Osteocyte (in vitro differentiated cells): ENCODE data around the gene MRRF. TPM values are rescaled to one million over a fixed set of nuclear protein-coding genes. Genes with fewer than 3 reads are reported as not detected.

Experiments
- DNase-seq: peaks from one replicate; pipeline ENCODE4 v3.0.0; 2021; ENCODE audit warnings: mixed read lengths; ENCODE audit not compliant: unreplicated experiment; ENCODE audit errors: extremely low spot score
- H3K27ac Mint-ChIP-seq: one replicate; pipeline ENCODE4 v1.8.0; 2021; ENCODE audit warnings: mild to moderate bottlenecking, mixed read lengths; ENCODE audit not compliant: unreplicated experiment
- H3K27me3 Mint-ChIP-seq: one replicate; pipeline ENCODE4 v1.8.0; 2021; ENCODE audit warnings: mixed read lengths; ENCODE audit not compliant: unreplicated experiment
- H3K36me3 Mint-ChIP-seq: one replicate; pipeline ENCODE4 v1.8.0; 2021; ENCODE audit warnings: mixed read lengths; ENCODE audit not compliant: unreplicated experiment
- H3K4me1 Mint-ChIP-seq: one replicate; pipeline ENCODE4 v1.8.0; 2021; ENCODE audit warnings: mixed read lengths; ENCODE audit not compliant: unreplicated experiment
- H3K4me3 Mint-ChIP-seq: one replicate; pipeline ENCODE4 v1.8.0; 2021; ENCODE audit warnings: mild to moderate bottlenecking, moderate library complexity, mixed read lengths; ENCODE audit not compliant: unreplicated experiment
- H3K9me3 Mint-ChIP-seq: one replicate; pipeline ENCODE4 v1.8.0; 2021; ENCODE audit warnings: mixed read lengths; ENCODE audit not compliant: unreplicated experiment
- long read RNA-seq: library from polyadenylated mRNA; unstranded; transcript quantifications from one replicate; pipeline ENCODE4 v2.0.0, GENCODE V29; 2021
- total RNA-seq: library from RNA; stranded (reverse); gene quantifications from 2 replicates; pipeline ENCODE4 v1.2.1, GENCODE V29; 2021
- TF ChIP-seq, protein P1 (sequence below): fragments of 200-600 bp; sonication (generic); IDR thresholded peaks from 2 replicates; pipeline ENCODE4 v1.5.0; 2021; ENCODE audit warnings: antibody characterized with exemption, mild to moderate bottlenecking, moderate library complexity

The MRRF gene
- 26.0 and 26.6 TPM in 2 replicates for total RNA-seq
- long read RNA-seq, full-length matches to known transcripts: 60 of 112 reads
- long read RNA-seq, partial matches to known transcripts: 13 of 112 reads
- long read RNA-seq, other reads (novel, unspliced or antisense): 39 of 112 reads

DNA sequence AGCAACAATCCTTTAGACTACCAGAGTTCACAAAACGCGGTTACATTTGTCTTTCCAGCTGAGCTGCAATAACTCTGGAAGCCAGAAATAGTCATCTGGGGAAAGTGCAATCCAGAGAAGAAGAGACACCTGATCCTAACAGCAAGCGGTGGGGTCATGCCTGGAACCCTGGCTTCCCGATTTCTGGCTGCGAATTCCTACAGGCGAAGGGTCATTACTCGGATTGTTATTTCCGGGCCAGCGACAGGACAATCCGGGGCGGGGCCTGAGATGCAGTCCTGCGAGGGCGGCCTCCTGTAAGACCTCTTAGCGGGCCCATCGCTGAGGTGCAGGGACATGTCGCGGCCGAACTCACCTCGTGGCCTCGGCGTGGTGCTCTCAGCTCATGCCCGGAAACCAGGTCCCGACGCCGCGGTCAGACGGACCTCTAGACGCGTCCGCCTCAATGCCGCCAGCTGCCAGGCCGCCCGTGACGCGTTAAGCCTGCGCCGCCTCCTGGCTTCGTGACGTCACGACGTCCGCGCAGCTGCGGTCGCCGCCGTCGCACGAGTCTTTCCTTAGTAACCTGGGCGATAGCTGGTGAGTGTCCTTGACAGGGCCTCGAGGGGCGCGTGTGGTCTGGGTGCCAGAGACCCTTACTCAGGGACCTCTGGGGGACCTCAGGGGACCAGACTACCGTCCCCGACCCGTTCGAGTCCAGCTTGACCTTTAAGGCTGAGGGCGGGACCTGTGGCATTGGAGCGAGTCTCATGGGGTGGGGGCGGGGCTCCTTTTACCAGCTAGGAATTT, at the start of gene MRRF, which contains the start of gene RBM18:
TSS of gene MRRF (plus strand) at position 523 of the 789 bp plus-strand sequence. CDS start 6,010 bp downstream, outside the sequence.
TSS of gene RBM18 (minus strand) at position 481 of the 789 bp plus-strand sequence. CDS start 3,348 bp downstream, outside the sequence.
- DNase-seq: peak; percentile 97
- TF ChIP-seq, protein P1, sequence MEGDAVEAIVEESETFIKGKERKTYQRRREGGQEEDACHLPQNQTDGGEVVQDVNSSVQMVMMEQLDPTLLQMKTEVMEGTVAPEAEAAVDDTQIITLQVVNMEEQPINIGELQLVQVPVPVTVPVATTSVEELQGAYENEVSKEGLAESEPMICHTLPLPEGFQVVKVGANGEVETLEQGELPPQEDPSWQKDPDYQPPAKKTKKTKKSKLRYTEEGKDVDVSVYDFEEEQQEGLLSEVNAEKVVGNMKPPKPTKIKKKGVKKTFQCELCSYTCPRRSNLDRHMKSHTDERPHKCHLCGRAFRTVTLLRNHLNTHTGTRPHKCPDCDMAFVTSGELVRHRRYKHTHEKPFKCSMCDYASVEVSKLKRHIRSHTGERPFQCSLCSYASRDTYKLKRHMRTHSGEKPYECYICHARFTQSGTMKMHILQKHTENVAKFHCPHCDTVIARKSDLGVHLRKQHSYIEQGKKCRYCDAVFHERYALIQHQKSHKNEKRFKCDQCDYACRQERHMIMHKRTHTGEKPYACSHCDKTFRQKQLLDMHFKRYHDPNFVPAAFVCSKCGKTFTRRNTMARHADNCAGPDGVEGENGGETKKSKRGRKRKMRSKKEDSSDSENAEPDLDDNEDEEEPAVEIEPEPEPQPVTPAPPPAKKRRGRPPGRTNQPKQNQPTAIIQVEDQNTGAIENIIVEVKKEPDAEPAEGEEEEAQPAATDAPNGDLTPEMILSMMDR: no peak
- Mint-ChIP-seq H3K36me3 (peaks cover 11% of the 10 kb centered on the region), H3K4me3 (peak within 1 kb of the TSS; percentile 96), H3K27me3 (no peaks in the 10 kb centered on the region), H3K9me3 (no peaks in the 10 kb centered on the region), H3K4me1 (peaks cover 39% of the 10 kb centered on the region), H3K27ac (peak within 1 kb of the TSS; percentile 99)

GRCh38 chr9:122215663-122216062, 49.0 kb upstream of the MRRF start:
- TF ChIP-seq, protein P1: no peak
- Mint-ChIP-seq H3K4me1 (peaks cover 29% of the 10 kb centered on the region), H3K4me3 (no peak overlapping the region), H3K27me3 (peaks cover 95% of the 10 kb centered on the region), H3K27ac (no peak overlapping the region), H3K9me3 (no peaks in the 10 kb centered on the region), H3K36me3 (no peaks in the 10 kb centered on the region)
- no peak for DNase-seq

DNA sequence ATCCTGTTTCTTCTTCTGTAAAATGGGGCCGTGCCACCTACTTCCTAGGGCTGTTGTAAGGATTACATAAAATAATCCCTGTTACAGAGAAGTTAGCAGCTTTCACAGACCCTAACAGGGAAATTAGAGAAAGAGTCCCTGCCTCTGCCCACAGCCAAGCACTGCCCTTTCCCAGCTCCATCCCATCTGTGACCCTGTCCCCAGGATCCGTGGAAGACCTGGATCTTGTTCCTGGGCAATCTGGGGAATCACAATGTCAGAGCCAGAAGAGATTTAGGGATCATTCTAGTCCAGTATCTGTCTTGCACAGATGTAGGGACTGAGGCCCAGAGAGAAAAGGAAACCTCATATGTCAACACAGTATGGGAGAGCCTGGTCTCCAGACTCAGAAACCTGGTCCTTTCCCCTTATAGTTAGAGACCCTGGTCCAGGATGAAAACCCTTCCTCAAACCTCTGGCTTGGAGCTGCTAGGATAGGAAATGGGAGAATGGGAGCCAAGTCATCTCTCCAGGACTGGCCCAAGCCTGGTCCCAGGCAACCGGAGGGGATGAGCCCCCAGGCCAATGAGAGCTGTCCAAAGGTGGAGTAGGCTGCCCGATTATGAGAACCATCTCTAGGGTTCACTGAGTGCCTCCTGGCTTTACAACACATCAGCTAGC, 48.4 kb upstream of the MRRF start:
- TF ChIP-seq, protein P1: no peak
- no peak overlapping the region for H3K27ac Mint-ChIP-seq
- no peak overlapping the region for H3K4me3 Mint-ChIP-seq
- DNase-seq: no peak
- H3K4me1 Mint-ChIP-seq: peaks cover 29% of the 10 kb centered on the region
- H3K27me3 Mint-ChIP-seq: peaks cover 94% of the 10 kb centered on the region
- H3K9me3 Mint-ChIP-seq: no peaks in the 10 kb centered on the region
- H3K36me3 Mint-ChIP-seq: no peaks in the 10 kb centered on the region

DNA sequence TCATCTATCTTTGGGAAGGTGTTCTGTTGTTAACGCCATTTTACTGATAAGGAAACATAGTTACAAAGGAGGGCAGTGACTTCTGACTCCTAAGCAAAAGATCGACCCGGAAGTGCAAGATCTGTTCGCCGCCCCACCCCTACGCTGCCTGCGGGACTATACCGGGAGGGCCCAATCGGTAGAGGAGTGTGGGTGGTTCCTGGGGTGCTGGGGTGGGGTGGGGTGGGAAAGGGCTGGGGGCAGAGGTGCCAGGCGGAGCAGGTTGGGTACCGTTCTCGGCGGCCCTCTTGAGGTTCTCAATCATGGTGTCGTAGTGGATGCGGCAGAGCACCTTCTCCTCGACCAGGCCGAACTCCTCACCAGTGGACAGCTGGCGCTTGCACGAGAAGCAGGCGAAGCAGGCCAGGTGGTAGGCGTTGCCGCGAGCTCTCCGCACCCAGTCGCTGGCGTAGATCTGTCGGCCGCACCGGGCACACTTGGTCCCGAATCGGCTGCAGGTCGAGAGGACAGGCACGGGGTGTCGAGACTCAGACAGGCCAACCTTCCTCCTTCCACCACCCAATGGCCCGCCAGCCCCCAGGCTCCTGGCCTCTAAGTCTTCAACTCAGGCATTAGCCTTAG, 47.8 kb upstream of the MRRF start:
- Mint-ChIP-seq H3K9me3 (no peaks in the 10 kb centered on the region), H3K4me1 (peaks cover 29% of the 10 kb centered on the region), H3K4me3 (no peak overlapping the region), H3K36me3 (no peaks in the 10 kb centered on the region), H3K27me3 (peaks cover 94% of the 10 kb centered on the region), H3K27ac (no peak overlapping the region)
- TF ChIP-seq, protein P1: no peak
- DNase-seq: no peak
